ENCODE data around the gene SIK1. TPM values are rescaled to one million over a fixed set of nuclear protein-coding genes. Genes with fewer than 3 reads are reported as not detected.

Gene SIK1
- total and polyA plus RNA-seq, 7 experiments from 2014 or later: 0.21 to 414 (median 6.3) TPM; not detected in 1

DNA sequence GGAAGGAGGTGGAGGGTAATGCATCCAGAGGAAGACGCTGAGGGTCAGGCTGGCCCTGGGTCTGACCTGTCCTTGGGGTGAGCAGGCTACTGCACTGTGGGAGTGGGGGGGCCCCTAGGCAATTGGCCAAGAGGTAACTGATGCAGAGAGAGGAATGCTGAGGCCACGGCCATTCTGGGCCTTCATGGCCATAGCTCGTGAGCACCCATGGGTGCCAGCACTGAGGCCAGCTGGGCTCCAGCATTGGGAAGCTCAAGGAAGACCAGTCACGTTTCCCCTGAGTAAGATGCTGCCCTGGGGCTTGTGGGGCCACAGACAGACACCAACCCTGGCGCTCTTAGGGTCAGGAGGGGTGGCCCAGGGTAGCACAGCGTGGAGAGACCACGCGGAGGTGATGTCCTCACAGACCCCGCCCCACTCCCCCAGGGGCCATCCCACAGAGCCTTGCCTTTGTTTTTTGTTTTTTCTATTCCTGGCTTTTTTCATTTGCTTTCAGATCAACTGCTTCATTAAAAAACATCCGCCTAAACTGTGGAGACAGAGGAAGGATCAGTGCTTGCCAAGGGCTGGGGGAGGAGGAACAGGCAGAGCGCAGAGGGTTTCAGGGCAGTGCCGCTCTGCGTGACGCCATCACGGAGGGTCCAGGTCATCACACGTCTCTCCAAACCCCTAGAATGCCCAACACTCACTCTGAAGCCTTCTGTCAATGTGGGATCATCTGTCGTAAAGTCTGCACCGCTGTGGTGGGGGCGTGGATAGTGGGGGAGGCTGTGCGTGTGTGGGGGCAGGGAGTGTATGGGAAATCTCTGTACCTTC, 61.1 kb downstream of the SIK1 start:
- H3K27ac Mint-ChIP-seq: peak overlapping the region in 3 of 9 donors; percentile 18 to 91 (median 70)
- no peaks in the 10 kb centered on the region for H3K27me3 ChIP-seq (ENCODE audit: control insufficient read depth in 2 of 2, insufficient read depth in 2 of 2, low read length in 2 of 2)
- ATAC-seq: no peak

DNA sequence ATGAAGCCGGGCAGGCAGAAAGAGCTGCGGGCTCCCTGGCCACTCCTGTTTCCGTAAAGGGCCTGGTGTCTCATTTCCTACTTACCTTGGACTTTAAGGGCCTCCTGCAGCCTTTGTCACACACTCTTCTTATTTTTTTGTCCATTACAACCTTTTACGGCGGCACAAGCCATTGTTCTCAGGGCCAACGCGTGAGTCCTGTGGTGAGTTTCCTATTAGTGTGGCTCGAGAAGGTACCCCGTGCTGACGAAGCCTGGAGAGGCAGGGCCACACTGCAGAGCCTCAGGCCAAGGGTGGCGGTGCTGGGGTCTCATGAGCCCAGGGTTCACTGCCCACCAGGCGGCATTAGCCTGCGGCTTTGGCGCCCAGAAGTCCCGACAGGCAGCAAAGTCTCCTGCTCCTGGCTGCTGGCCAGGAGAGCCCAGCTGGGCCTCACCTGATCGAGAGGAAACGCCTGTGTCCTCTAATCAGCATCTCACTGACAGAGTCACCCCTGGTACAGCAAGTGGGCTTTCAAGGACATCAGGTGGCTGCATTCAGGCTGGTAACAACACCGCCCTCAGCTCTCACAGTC, 62.0 kb downstream of the SIK1 start:
- CTCF ChIA-PET: interaction anchor here (0.5 kb wide), 1 partner anchor 280 kb away, joined by 4 read pairs; no protein-coding TSS in a partner anchor
- H3K4me3 Mint-ChIP-seq: peak overlapping the region in 2 of 10 donors; percentile 32 to 52
- ATAC-seq (no peak), DNase-seq (peak in 1 of 9 donors; percentile 4)
- intact Hi-C loops (cut with micrococcal nuclease): no loop called here
- POLR2A ChIA-PET: no interaction called here
- Histone ChIP-seq H3K4me3 (ENCODE audit: low read length) (no peak overlapping the region), H3K27me3 (ENCODE audit: control insufficient read depth in 2 of 2, insufficient read depth in 2 of 2, low read length in 2 of 2) (no peaks in the 10 kb centered on the region), H3K9me3 (ENCODE audit: control insufficient read depth in 2 of 3, low read length in 3 of 3) (no peaks in the 10 kb centered on the region), H3K4me1 (ENCODE audit: control insufficient read depth in 2 of 2, insufficient read depth in 2 of 2, low read length in 2 of 2) (peaks cover 10 to 26% of the 10 kb centered on the region in 2 donors), H3K36me3 (ENCODE audit: control insufficient read depth in 2 of 3, insufficient read depth in 3 of 3, low read length in 3 of 3) (no peaks in the 10 kb centered on the region), H3K27ac (ENCODE audit: low read depth, low read length) (no peak overlapping the region)
- peaks cover 0 to 4% (median 0%) of the 10 kb centered on the region in 5 donors for H3K36me3 Mint-ChIP-seq
- H3K4me1 Mint-ChIP-seq: peaks cover 9 to 27% (median 23%) of the 10 kb centered on the region in 7 donors
- H3K27me3 Mint-ChIP-seq: no peaks in the 10 kb centered on the region
- no peaks in the 10 kb centered on the region for H3K9me3 Mint-ChIP-seq
- peak overlapping the region in 5 of 9 donors; percentile 4 to 86 (median 78) for H3K27ac Mint-ChIP-seq

More for the DNA sequence above, 61.1 kb downstream of the SIK1 start:
- Mint-ChIP-seq H3K9me3 (no peaks in the 10 kb centered on the region), H3K27me3 (no peaks in the 10 kb centered on the region), H3K4me3 (no peak overlapping the region), H3K36me3 (peaks cover 0 to 4% (median 0%) of the 10 kb centered on the region in 5 donors), H3K4me1 (peaks cover 9 to 27% (median 22%) of the 10 kb centered on the region in 7 donors)
- Histone ChIP-seq H3K27ac (ENCODE audit: low read depth, low read length) (no peak overlapping the region), H3K4me3 (ENCODE audit: low read length) (no peak overlapping the region), H3K36me3 (ENCODE audit: control insufficient read depth in 2 of 3, insufficient read depth in 3 of 3, low read length in 3 of 3) (no peaks in the 10 kb centered on the region), H3K4me1 (ENCODE audit: control insufficient read depth in 2 of 2, insufficient read depth in 2 of 2, low read length in 2 of 2) (peaks cover 10 to 25% of the 10 kb centered on the region in 2 donors), H3K9me3 (ENCODE audit: control insufficient read depth in 2 of 3, low read length in 3 of 3) (no peaks in the 10 kb centered on the region)
- ChIA-PET POLR2A (no interaction called here), CTCF (no interaction called here)
- DNase-seq: peak in 1 of 9 donors; percentile 3
- intact Hi-C loops (cut with micrococcal nuclease): no loop called here

Other genes starting within 250 kb of the SIK1 start
- 1 to 10 TPM in 1 of 5 experiments, under 1 TPM in 4; 0.31 to 1.4 (median 0.91) TPM for gene HSF2BP, start 232.4 kb upstream of the SIK1 start, total RNA-seq
- gene HSF2BP, start 232.4 kb upstream of the SIK1 start, polyA plus RNA-seq: under 1 TPM; 0.28 to 0.81 TPM
- gene RRP1B, start 232.4 kb upstream of the SIK1 start, total RNA-seq: 10 to 100 TPM; 23.9 to 44.2 (median 39.6) TPM
- 10 to 100 TPM; 32.8 to 49.3 TPM for gene RRP1B, start 232.4 kb upstream of the SIK1 start, polyA plus RNA-seq